Urinary bladder (tissue), 4 donors: ENCODE measurements around the gene CAPRIN1. TPM values are rescaled to one million over a fixed set of nuclear protein-coding genes. Genes with fewer than 3 reads are reported as not detected.
"Not testable (repeated sequence)": the region's sequence is repeated elsewhere in the genome, so short reads cannot be mapped to it uniquely, and the experiment has no call there.

Experiments
- DNase-seq: peaks from one replicate; pipeline ENCODE4 v3.0.0-alpha.2; 2015; ENCODE audit errors: extremely low spot score
- H3K27ac ChIP-seq: one replicate; pipeline ENCODE4 v1.5.1; 2013; ENCODE audit warnings: low read depth, mild to moderate bottlenecking, moderate library complexity
- H3K36me3 ChIP-seq: one replicate; pipeline ENCODE4 v1.6.1; 2013; ENCODE audit warnings: mild to moderate bottlenecking, moderate library complexity; ENCODE audit not compliant: insufficient read depth
- H3K4me1 ChIP-seq: one replicate; pipeline ENCODE4 v1.6.1; 2013; ENCODE audit warnings: mild to moderate bottlenecking, moderate library complexity; ENCODE audit not compliant: insufficient read depth
- H3K4me3 ChIP-seq: one replicate; pipeline ENCODE4 v1.5.1; 2013; ENCODE audit warnings: low read depth, low read length
- WGBS: extraction: QIAGEN DNeasy Blood & Tissue Kit; methylation state at CpG from one replicate; pipeline ENCODE4 v1.1.7; 2013; 5-methylcytosine and 5-hydroxymethylcytosine counted together
- polyA plus RNA-seq: library from polyadenylated mRNA; stranded (reverse); fragments of 200-250 nt; gene quantifications from one replicate; pipeline ENCODE4 v1.2.3, GENCODE V29; 2013
- total RNA-seq: library from RNA; depleted of rRNA; stranded (reverse); fragments of >200 nt; gene quantifications from one replicate; pipeline ENCODE4 v1.2.3, GENCODE V29; 2014
- donor health status: healthy with polysubstance abuse.
- donor health status: healthy.

CAPRIN1 gene
- total and polyA plus RNA-seq, 2 donors = 71.4 to 288 TPM

DNA sequence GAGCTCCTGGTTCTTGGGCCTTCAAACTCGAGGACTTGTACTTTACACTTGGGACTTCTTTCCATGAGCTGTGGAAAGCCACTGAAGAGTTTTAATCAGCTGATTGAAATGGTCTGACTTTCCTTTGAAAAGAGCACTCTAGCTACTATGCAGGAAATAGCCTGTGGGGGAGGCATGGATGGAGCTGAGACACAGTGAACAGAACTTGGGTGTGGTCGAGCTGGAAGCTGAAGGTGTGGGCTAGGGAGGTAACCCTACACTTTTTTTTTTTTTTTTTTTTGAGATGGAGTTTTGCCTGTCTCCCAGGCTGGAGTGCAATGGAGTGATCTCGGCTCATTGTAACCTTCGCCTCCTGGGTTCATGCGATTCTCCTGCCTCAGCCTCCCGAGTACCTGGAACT lies 17.5 kb upstream of the CAPRIN1 start:
- 87% methylated on average over 6 of the region's 6 CpGs for WGBS
- Histone ChIP-seq H3K36me3 (no peaks in the 10 kb centered on the region), H3K27ac (no peak overlapping the region), H3K4me1 (no peaks in the 10 kb centered on the region), H3K4me3 (no peak overlapping the region)
- no peak for DNase-seq

- no peaks in the 10 kb centered on the region for H3K36me3 ChIP-seq
- DNase-seq = no peak
- no peak overlapping the region for H3K27ac ChIP-seq
- H3K4me1 ChIP-seq = no peaks in the 10 kb centered on the region
- WGBS = 72% methylated on average over 1 of the region's 1 CpG
- H3K4me3 ChIP-seq = no peak overlapping the region
Measured at GRCh38 chr11:34036456-34036855, 15.1 kb upstream of the CAPRIN1 start.

DNA sequence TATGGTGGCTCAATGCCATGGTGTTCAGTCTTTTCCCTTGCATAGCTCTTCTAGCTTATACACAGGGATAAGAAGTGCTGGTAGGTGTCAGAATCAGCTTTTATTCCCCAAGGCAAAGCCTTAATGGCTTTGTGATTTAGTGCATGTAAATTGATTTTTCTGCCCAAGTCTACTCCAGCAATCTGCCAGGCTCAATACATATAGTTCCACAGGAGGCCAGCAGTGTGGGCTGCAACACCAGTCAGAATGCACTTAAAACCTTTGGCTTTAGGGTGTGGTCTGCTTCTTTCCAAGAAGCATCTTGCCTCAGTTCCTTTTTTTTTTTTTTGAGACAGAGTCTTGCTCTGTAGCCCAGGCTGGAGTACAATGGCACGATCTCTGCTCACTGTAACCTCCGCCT lies 14.5 kb upstream of the CAPRIN1 start:
- WGBS = 94% methylated on average over 2 of the region's 2 CpGs
- no peak overlapping the region for H3K27ac ChIP-seq
- no peaks in the 10 kb centered on the region for H3K4me1 ChIP-seq
- no peaks in the 10 kb centered on the region for H3K36me3 ChIP-seq
- DNase-seq = no peak
- H3K4me3 ChIP-seq = no peak overlapping the region

DNA sequence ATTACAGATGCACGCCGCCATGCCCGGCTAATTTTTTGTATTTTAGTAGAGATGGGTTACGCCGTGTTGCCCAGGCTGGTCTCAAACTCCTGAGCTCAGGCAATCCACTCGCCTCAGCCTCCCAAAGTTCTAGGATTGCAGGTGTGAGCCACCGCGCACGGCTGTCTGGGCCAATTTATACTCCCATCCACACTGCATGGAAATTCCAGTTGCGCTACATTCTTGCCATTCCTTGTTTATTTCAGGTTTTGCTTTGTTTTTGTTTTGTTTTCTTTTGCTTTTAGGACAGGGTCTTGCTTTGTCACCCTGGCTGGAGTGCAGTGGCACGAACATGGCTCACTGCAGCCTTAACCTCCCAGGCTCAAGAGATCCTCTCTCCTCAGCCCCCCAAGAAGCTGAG lies 11.0 kb upstream of the CAPRIN1 start:
- Histone ChIP-seq H3K36me3 (no peaks in the 10 kb centered on the region), H3K4me1 (no peaks in the 10 kb centered on the region), H3K4me3 (no peak overlapping the region), H3K27ac (no peak overlapping the region)
- 95% methylated on average over 11 of the region's 11 CpGs for WGBS
- DNase-seq = no peak

- H3K4me3 ChIP-seq = no peak overlapping the region
- DNase-seq = no peak
- 71% methylated on average over 27 of the region's 27 CpGs for WGBS
- H3K4me1 ChIP-seq = no peaks in the 10 kb centered on the region
- H3K27ac ChIP-seq = no peak overlapping the region
- H3K36me3 ChIP-seq = no peaks in the 10 kb centered on the region
Measured at GRCh38 chr11:34044664-34045485, 6.7 kb upstream of the CAPRIN1 start.

GRCh38 chr11:34049028-34049427 lies 2.5 kb upstream of the CAPRIN1 start:
- Histone ChIP-seq H3K4me1 (no peaks in the 10 kb centered on the region), H3K4me3 (no peak overlapping the region), H3K36me3 (no peaks in the 10 kb centered on the region), H3K27ac (no peak overlapping the region)
- no peak for DNase-seq
- 84% methylated on average over 4 of the region's 4 CpGs for WGBS

DNA sequence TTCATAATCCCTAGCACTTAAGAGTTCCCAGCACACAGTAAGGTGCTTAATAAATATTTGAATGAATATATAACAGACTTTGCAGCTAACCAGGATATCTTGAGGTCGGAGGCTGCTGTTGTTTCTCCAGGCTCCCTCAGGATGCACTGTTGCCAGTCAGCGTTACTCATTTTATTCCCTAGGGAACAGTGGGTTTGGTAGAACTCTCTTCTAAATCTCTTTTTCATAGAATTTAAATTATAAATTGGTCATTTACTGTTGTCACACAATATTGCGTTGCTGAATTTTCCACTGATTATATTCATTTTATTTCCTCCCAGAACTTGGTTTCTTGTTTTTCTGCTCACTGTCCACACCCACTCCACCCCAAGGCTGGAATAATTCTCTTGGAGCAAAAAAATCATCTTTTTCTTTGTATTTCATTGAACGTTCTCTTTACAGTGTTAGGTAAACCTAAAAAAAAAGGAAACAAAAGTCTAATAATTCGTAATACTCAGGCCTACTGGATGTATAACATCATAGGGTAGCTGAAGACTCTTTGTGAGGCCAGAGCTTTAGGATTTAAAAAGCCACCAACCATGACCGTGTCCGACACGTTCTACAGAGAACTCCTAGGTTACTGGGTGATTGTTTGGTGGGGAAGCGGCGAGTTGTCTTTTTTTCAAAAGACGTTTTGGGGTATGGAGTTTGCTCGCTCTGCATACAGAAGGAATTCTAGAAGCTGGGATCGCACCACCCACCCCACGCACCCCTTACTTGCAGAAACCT lies 766 bp upstream of the CAPRIN1 start:
- 8% methylated on average over 14 of the region's 14 CpGs for WGBS
- no peaks in the 10 kb centered on the region for H3K4me1 ChIP-seq
- DNase-seq = peak; percentile 21

GRCh38 chr11:34052036-34052607 lies 591 bp downstream of the CAPRIN1 start:
- H3K4me3 ChIP-seq = peak overlapping the region; percentile 97
- peak overlapping the region; percentile 99 for H3K27ac ChIP-seq
- no peaks in the 10 kb centered on the region for H3K4me1 ChIP-seq
- WGBS = under 1% methylated on average over 80 of the region's 82 CpGs
- peak; percentile 41 for DNase-seq
- no peaks in the 10 kb centered on the region for H3K36me3 ChIP-seq

More for the DNA sequence above, 766 bp upstream of the CAPRIN1 start:
- Histone ChIP-seq H3K27ac (peak overlapping the region; percentile 99), H3K4me3 (peak overlapping the region; percentile 97), H3K36me3 (no peaks in the 10 kb centered on the region)

DNA sequence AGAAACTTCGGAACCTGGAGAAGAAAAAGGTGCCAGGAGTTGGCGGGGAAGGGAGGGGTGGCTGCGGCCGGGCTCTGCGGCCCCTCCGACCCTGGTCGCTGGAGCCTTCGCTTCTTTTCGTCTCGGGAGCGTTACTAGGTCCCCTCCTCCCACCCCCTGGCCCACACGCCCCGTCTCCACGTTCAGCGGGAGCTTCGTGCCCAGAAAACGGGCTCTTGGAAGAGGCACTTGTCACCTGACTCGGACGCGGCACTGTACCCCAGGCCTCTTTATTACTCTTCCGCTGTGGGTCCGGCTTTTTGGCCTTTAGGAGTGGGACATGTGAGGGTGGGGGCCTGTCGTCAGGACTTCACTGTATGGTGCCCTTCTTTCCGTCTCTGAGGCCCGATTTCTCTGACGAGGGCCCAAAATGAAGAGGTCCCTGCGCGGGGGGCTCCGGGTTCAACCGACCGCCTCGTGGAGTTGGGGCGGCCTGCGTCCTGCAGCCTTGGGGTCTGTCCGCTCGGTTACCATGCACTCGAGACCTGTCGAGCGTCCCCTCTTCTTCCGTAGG lies 1.2 kb downstream of the CAPRIN1 start:
- DNase-seq = no peak
- WGBS = under 1% methylated on average over 40 of the region's 40 CpGs
- H3K36me3 ChIP-seq = no peaks in the 10 kb centered on the region
- H3K4me1 ChIP-seq = no peaks in the 10 kb centered on the region
- H3K27ac ChIP-seq = peak overlapping the region; percentile 89
- peak overlapping the region; percentile 97 for H3K4me3 ChIP-seq

DNA sequence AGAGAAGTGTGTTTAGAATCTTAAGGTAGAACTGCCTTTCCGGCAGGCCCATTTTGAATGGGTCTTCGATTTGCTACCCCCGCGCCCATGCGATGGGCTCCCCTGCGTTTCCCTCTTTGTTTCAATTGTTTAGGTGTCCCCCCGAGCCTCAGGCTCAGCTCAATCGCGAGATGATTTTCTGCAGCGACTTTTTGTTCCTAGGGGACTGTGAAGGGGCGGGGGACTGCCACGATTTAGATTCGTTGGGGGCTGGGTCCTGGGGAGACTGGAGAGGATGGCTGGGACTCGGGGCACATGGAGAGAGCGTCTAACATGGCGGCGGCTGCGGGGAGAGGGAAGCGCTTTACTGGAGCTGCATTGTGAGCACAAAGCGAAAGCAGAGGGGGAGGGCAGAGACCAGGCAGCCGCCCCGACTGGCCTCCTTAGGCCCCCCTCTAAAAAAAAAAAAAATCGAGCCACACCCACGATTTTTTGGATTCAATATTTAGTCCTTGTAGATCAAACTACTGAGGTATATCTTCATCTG lies 1.7 kb downstream of the CAPRIN1 start:
- Histone ChIP-seq H3K4me3 (peak overlapping the region; percentile 97), H3K36me3 (no peaks in the 10 kb centered on the region), H3K27ac (peak overlapping the region; percentile 89), H3K4me1 (no peaks in the 10 kb centered on the region)
- DNase-seq = peak; percentile 60
- WGBS = under 1% methylated on average over 24 of the region's 24 CpGs

DNA sequence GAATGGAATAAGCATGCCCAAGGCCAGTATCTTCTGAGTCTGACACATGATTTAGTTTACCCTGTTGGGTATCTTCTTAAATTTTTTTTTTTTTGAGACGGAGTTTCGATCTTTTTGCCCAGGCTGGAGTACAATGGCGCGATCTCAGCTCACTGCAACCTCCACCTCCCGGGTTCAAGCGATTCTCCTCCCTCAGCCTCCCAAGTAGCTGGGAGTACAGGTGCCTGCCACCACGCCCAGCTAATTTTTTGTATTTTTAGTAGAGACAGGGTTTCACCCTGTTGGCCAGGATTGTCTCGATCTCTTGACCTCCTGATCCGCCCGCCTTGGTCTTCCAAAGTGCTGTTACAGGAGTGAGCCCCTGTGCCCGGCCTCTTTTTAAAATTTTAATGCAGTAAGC lies 2.8 kb downstream of the CAPRIN1 start:
- not testable (repeated sequence) for H3K36me3 ChIP-seq, H3K4me3 ChIP-seq, H3K27ac ChIP-seq, DNase-seq, H3K4me1 ChIP-seq
- 82% methylated on average over 11 of the region's 11 CpGs for WGBS

- DNase-seq = no peak
- H3K4me1 ChIP-seq = no peaks in the 10 kb centered on the region
Measured at GRCh38 chr11:34055218-34056000, 3.9 kb downstream of the CAPRIN1 start.

GRCh38 chr11:34056672-34057071 lies 5.1 kb downstream of the CAPRIN1 start:
- H3K36me3 ChIP-seq = no peaks in the 10 kb centered on the region
- H3K27ac ChIP-seq = no peak overlapping the region
- no peaks in the 10 kb centered on the region for H3K4me1 ChIP-seq
- 33% methylated on average over 2 of the region's 2 CpGs for WGBS
- H3K4me3 ChIP-seq = no peak overlapping the region
- no peak for DNase-seq

More at GRCh38 chr11:34055218-34056000, 3.9 kb downstream of the CAPRIN1 start:
- 93% methylated on average over 18 of the region's 18 CpGs for WGBS
- no peak overlapping the region for H3K27ac ChIP-seq
- H3K4me3 ChIP-seq = no peak overlapping the region
- no peaks in the 10 kb centered on the region for H3K36me3 ChIP-seq
